Measurements from ENCODE around the gene CAPN1.

Gene CAPN1

GRCh38 chr11:65204143-65204542 is 22.4 kb downstream of the CAPN1 start:
- no peak for TF ChIP-seq CTCF (IDR thresholded peaks at IDR 0.05; ENCODE audit: low read depth, low read length, missing control alignments)
- H3K4me3 ChIP-seq (ENCODE audit: low read depth, low read length), result no peak overlapping the region
- no peak for DNase-seq (ENCODE audit: low read depth)

GRCh38 chr11:65204646-65205601 is 23.2 kb downstream of the CAPN1 start:
- no peak overlapping the region for H3K4me3 ChIP-seq (ENCODE audit: low read depth, low read length)
- TF ChIP-seq CTCF (IDR thresholded peaks at IDR 0.05; ENCODE audit: low read depth, low read length, missing control alignments), result peak; percentile 91
- DNase-seq (ENCODE audit: low read depth), result no peak

GRCh38 chr11:65205602-65205967 is 23.9 kb downstream of the CAPN1 start:
- no peak for DNase-seq (ENCODE audit: low read depth)
- no peak for TF ChIP-seq CTCF (IDR thresholded peaks at IDR 0.05; ENCODE audit: low read depth, low read length, missing control alignments)
- no peak overlapping the region for H3K4me3 ChIP-seq (ENCODE audit: low read depth, low read length)

GRCh38 chr11:65206441-65206841 is 24.7 kb downstream of the CAPN1 start:
- H3K4me3 ChIP-seq (ENCODE audit: low read depth, low read length), result no peak overlapping the region
- DNase-seq (ENCODE audit: low read depth), result no peak
- no peak for TF ChIP-seq CTCF (IDR thresholded peaks at IDR 0.05; ENCODE audit: low read depth, low read length, missing control alignments)

- TF ChIP-seq CTCF (IDR thresholded peaks at IDR 0.05; ENCODE audit: low read depth, low read length, missing control alignments), result no peak
- H3K4me3 ChIP-seq (ENCODE audit: low read depth, low read length), result no peak overlapping the region
- no peak for DNase-seq (ENCODE audit: low read depth)
Measured at GRCh38 chr11:65206901-65207300, 25.2 kb downstream of the CAPN1 start.

- DNase-seq (ENCODE audit: low read depth), result no peak
- no peak overlapping the region for H3K4me3 ChIP-seq (ENCODE audit: low read depth, low read length)
- no peak for TF ChIP-seq CTCF (IDR thresholded peaks at IDR 0.05; ENCODE audit: low read depth, low read length, missing control alignments)
Measured at GRCh38 chr11:65207918-65208784, 26.4 kb downstream of the CAPN1 start.
